Measurements from ENCODE around the gene CAB39.

The CAB39 gene

GRCh38 chr2:230787101-230787500 lies 74.5 kb downstream of the CAB39 start:
- in situ Hi-C loops (cut with MboI; ENCODE audit: low sequenced_read_pairs, unreplicated experiment): no loop called here
- no peak for TF ChIP-seq CTCF (IDR thresholded peaks at IDR 0.05; ENCODE audit: borderline replicate concordance, control extremely low read depth, extremely low read depth, insufficient read depth, missing control alignments)
- DNase-seq (ENCODE audit: low spot score): no peak

- no peak for TF ChIP-seq CTCF (IDR thresholded peaks at IDR 0.05; ENCODE audit: borderline replicate concordance, control extremely low read depth, extremely low read depth, insufficient read depth, missing control alignments)
- no peak for DNase-seq (ENCODE audit: low spot score)
These were observed 76.0 kb downstream of the CAB39 start for GRCh38 chr2:230788554-230789175.

DNA sequence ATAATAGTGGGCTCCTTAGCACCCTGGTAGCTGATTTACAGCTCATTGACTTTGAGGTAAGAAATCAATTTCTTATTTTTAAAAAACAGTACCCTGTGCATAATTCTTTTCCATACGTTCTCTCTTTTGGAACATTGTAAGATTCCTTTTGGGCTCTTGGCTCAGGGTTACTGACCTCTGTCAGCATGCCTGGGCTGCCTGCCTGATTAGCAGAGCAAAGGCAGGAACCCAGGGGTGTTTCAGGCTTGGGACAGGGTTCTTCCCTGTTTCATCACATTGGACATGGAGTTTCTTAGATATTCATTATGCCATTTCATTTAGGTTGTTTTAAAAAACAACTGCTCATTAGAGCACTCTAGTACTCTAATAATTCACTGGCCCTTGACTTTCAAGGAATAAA lies 78.3 kb downstream of the CAB39 start:
- no peak for TF ChIP-seq CTCF (IDR thresholded peaks at IDR 0.05; ENCODE audit: borderline replicate concordance, control extremely low read depth, extremely low read depth, insufficient read depth, missing control alignments)
- in situ Hi-C loops (cut with MboI; ENCODE audit: low sequenced_read_pairs, unreplicated experiment): no loop called here
- no peak for DNase-seq (ENCODE audit: low spot score)

More at GRCh38 chr2:230788554-230789175, 76.0 kb downstream of the CAB39 start:
- in situ Hi-C loops (cut with MboI; ENCODE audit: low sequenced_read_pairs, unreplicated experiment): no loop called here

GRCh38 chr2:230793572-230794359 lies 81.1 kb downstream of the CAB39 start:
- in situ Hi-C loops (cut with MboI; ENCODE audit: low sequenced_read_pairs, unreplicated experiment): no loop called here
- DNase-seq (ENCODE audit: low spot score): no peak

GRCh38 chr2:230794497-230794896 lies 81.9 kb downstream of the CAB39 start:
- no peak for TF ChIP-seq CTCF (IDR thresholded peaks at IDR 0.05; ENCODE audit: borderline replicate concordance, control extremely low read depth, extremely low read depth, insufficient read depth, missing control alignments)
- in situ Hi-C loops (cut with MboI; ENCODE audit: low sequenced_read_pairs, unreplicated experiment): no loop called here
- no peak for DNase-seq (ENCODE audit: low spot score)

More at GRCh38 chr2:230793572-230794359, 81.1 kb downstream of the CAB39 start:
- no peak for TF ChIP-seq CTCF (IDR thresholded peaks at IDR 0.05; ENCODE audit: borderline replicate concordance, control extremely low read depth, extremely low read depth, insufficient read depth, missing control alignments)

DNA sequence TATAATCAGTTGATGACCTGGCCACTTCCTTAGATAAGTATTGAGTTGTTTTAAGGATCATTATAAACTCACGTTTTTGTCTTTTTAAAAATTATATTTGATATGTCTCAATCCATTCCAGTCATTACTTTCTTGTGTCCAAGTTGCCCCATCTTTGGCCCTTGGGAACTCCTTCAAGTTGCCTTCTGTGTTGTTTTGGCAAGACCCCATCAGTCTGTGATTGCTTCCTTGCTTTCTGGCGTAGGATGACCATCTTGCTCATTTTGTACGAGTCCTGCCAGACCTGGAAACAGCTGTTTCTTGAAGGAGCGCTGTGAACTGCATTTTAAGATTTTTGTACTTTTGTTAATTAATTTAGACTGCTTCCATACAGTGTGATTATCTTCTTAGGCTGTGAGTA lies 83.2 kb downstream of the CAB39 start:
- in situ Hi-C loops (cut with MboI; ENCODE audit: low sequenced_read_pairs, unreplicated experiment): no loop called here
- DNase-seq (ENCODE audit: low spot score): no peak
- no peak for TF ChIP-seq CTCF (IDR thresholded peaks at IDR 0.05; ENCODE audit: borderline replicate concordance, control extremely low read depth, extremely low read depth, insufficient read depth, missing control alignments)
